Smooth muscle cell (in vitro differentiated cells): ENCODE measurements around the gene TCERG1L. TPM values are rescaled to one million over a fixed set of nuclear protein-coding genes. Genes with fewer than 3 reads are reported as not detected.

ENCODE experiments used
- DNase-seq: peaks from one replicate; lab custom pipeline; 2025; ENCODE audit not compliant: unreplicated experiment; lab: John Stamatoyannopoulos, UW
- H2AFZ ChIP-seq: fragments of 200-600 bp; sonication (generic); 2 replicates; pipeline ENCODE4 v1.6.0; 2016; ENCODE audit warnings: antibody characterized with exemption, low read depth, mild to moderate bottlenecking
- H3F3A ChIP-seq: fragments of 200-600 bp; sonication (generic); 2 replicates; pipeline ENCODE4 v1.6.0; 2017; ENCODE audit warnings: antibody characterized with exemption, low read depth
- H3K27ac ChIP-seq: fragments of 200-600 bp; sonication (generic); 2 replicates; pipeline ENCODE4 v1.5.1; 2016; ENCODE audit warnings: low read depth, mild to moderate bottlenecking
- H3K27me3 ChIP-seq: fragments of 200-600 bp; sonication (generic); 2 replicates; pipeline ENCODE4 v1.6.1; 2016; ENCODE audit warnings: low read depth, mild to moderate bottlenecking
- H3K36me3 ChIP-seq: fragments of 200-600 bp; sonication (generic); 2 replicates; pipeline ENCODE4 v1.5.1; 2016; ENCODE audit warnings: low read depth
- H3K4me1 ChIP-seq: fragments of 200-600 bp; sonication (generic); 2 replicates; pipeline ENCODE4 v1.5.1; 2016; ENCODE audit warnings: low read depth
- H3K4me2 ChIP-seq: fragments of 200-600 bp; sonication (generic); 2 replicates; pipeline ENCODE4 v1.6.0; 2016; ENCODE audit warnings: mild to moderate bottlenecking
- H3K4me3 ChIP-seq: fragments of 200-600 bp; sonication (generic); 2 replicates; pipeline ENCODE4 v1.5.1; 2016; ENCODE audit warnings: mild to moderate bottlenecking
- H3K79me2 ChIP-seq: fragments of 200-600 bp; sonication (generic); 2 replicates; pipeline ENCODE4 v1.6.0; 2016; ENCODE audit warnings: low read depth, mild to moderate bottlenecking
- H3K9ac ChIP-seq: fragments of 200-600 bp; sonication (generic); 2 replicates; pipeline ENCODE4 v1.6.0; 2016; ENCODE audit warnings: low read depth
- H3K9me3 ChIP-seq: fragments of 200-600 bp; sonication (generic); replicated peaks from 2 replicates; pipeline ENCODE4 v1.5.1; 2016; ENCODE audit warnings: low read depth
- H4K20me1 ChIP-seq: fragments of 200-600 bp; sonication (generic); 2 replicates; pipeline ENCODE4 v1.6.0; 2016; ENCODE audit warnings: low read depth
- WGBS: methylation state at CpG from one replicate; pipeline ENCODE4 v1.1.7; 2016; ENCODE audit warnings: low lambda C conversion rate; 5-methylcytosine and 5-hydroxymethylcytosine counted together
- polyA plus RNA-seq: library from polyadenylated mRNA; unstranded; fragments of >200 nt; fragmentation: Nextera tagmentation; extraction: Ambion mirVana; gene quantifications from 2 replicates; pipeline ENCODE4 v1.2.1, GENCODE V29; 2016
- total RNA-seq: library from RNA; depleted of rRNA; stranded (reverse); fragments of >200 nt; gene quantifications from 2 replicates; pipeline ENCODE4 v1.2.3, GENCODE V29; 2014
- TF ChIP-seq, protein P1 (sequence below): fragments of 200-600 bp; sonication (generic); IDR thresholded peaks from 2 replicates; pipeline ENCODE4 v1.5.1; 2017; ENCODE audit warnings: borderline replicate concordance, mild to moderate bottlenecking, antibody characterized with exemption; ENCODE audit not compliant: insufficient read depth, poor library complexity, severe bottlenecking

Gene TCERG1L
- total and polyA plus RNA-seq, 2 experiments from 2014 or later = not detected

- Histone ChIP-seq H3K4me2 (no peak overlapping the region), H3K9me3 (no peaks in the 10 kb centered on the region), H3K27ac (no peak overlapping the region), H4K20me1 (no peaks in the 10 kb centered on the region), H3K27me3 (peaks cover 3% of the 10 kb centered on the region), H3F3A (no peaks in the 10 kb centered on the region), H3K36me3 (no peaks in the 10 kb centered on the region), H3K9ac (no peak overlapping the region), H3K79me2 (no peaks in the 10 kb centered on the region), H3K4me3 (no peak overlapping the region), H2AFZ (no peak overlapping the region), H3K4me1 (no peaks in the 10 kb centered on the region)
- TF ChIP-seq, protein P1, sequence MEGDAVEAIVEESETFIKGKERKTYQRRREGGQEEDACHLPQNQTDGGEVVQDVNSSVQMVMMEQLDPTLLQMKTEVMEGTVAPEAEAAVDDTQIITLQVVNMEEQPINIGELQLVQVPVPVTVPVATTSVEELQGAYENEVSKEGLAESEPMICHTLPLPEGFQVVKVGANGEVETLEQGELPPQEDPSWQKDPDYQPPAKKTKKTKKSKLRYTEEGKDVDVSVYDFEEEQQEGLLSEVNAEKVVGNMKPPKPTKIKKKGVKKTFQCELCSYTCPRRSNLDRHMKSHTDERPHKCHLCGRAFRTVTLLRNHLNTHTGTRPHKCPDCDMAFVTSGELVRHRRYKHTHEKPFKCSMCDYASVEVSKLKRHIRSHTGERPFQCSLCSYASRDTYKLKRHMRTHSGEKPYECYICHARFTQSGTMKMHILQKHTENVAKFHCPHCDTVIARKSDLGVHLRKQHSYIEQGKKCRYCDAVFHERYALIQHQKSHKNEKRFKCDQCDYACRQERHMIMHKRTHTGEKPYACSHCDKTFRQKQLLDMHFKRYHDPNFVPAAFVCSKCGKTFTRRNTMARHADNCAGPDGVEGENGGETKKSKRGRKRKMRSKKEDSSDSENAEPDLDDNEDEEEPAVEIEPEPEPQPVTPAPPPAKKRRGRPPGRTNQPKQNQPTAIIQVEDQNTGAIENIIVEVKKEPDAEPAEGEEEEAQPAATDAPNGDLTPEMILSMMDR = no peak
- 21% methylated on average over 3 of the region's 6 CpGs for WGBS
- no peak for DNase-seq
These were observed 60.4 kb downstream of the TCERG1L start for GRCh38 chr10:131251146-131251541.

GRCh38 chr10:131250454-131251145 is 60.9 kb downstream of the TCERG1L start:
- H4K20me1 ChIP-seq = no peaks in the 10 kb centered on the region
- H3K79me2 ChIP-seq = no peaks in the 10 kb centered on the region
- WGBS = 71% methylated on average over 18 of the region's 18 CpGs
- H3F3A ChIP-seq = no peaks in the 10 kb centered on the region
- no peak for DNase-seq
- no peak overlapping the region for H3K9ac ChIP-seq
- H3K27me3 ChIP-seq = peaks cover 3% of the 10 kb centered on the region
- TF ChIP-seq, protein P1 = no peak
- no peaks in the 10 kb centered on the region for H3K36me3 ChIP-seq
- H3K9me3 ChIP-seq = no peaks in the 10 kb centered on the region
- H2AFZ ChIP-seq = no peak overlapping the region
- H3K4me3 ChIP-seq = no peak overlapping the region
- H3K4me2 ChIP-seq = no peak overlapping the region
- no peaks in the 10 kb centered on the region for H3K4me1 ChIP-seq
- no peak overlapping the region for H3K27ac ChIP-seq

GRCh38 chr10:131249955-131250344 is 61.6 kb downstream of the TCERG1L start:
- Histone ChIP-seq H3K4me3 (no peak overlapping the region), H3K9me3 (no peaks in the 10 kb centered on the region), H3K36me3 (no peaks in the 10 kb centered on the region), H3K4me2 (no peak overlapping the region), H3K79me2 (no peaks in the 10 kb centered on the region), H3F3A (no peaks in the 10 kb centered on the region), H4K20me1 (no peaks in the 10 kb centered on the region), H2AFZ (no peak overlapping the region), H3K27ac (no peak overlapping the region), H3K4me1 (no peaks in the 10 kb centered on the region), H3K27me3 (peaks cover 3% of the 10 kb centered on the region), H3K9ac (no peak overlapping the region)
- no peak for DNase-seq
- TF ChIP-seq, protein P1 = no peak
- WGBS = 48% methylated on average over 14 of the region's 14 CpGs
